Daoy (cell line): ENCODE measurements around the gene PLA2G12B. TPM values are rescaled to one million over a fixed set of nuclear protein-coding genes. Genes with fewer than 3 reads are reported as not detected.

ENCODE experiments used
- DNase-seq: peaks from one replicate; pipeline ENCODE4 v3.0.0-alpha.2; 2015; ENCODE audit warnings: low read depth
- total RNA-seq: library from RNA; depleted of rRNA; stranded (reverse); fragments of >200 nt; shearing (Covaris generic); gene quantifications from 2 replicates; pipeline ENCODE4 v1.2.3, GENCODE V29; 2014; rRNA removed

PLA2G12B gene
- total RNA-seq, 1 experiment from 2014 or later, result not detected

DNA sequence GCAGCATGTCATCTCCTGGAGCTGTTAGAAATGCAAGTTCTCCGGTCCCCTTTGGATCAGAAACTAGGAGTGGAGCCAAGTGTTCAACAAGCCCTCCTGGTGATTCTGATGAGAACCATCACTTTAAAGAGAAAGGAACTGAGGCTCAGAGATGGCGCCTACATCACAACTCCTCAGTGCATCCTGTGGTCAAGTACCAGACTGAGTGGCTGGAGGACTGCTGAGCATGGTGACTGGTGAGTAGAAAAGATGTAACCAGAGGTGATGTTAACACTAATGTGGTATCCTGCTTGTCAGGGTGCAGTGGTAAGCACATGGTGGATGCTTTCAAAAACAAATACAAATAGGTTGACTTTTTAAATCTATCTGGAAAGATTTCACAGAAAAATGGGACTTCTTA is 64.5 kb downstream of the PLA2G12B start:
- DNase-seq, result no peak

DNA sequence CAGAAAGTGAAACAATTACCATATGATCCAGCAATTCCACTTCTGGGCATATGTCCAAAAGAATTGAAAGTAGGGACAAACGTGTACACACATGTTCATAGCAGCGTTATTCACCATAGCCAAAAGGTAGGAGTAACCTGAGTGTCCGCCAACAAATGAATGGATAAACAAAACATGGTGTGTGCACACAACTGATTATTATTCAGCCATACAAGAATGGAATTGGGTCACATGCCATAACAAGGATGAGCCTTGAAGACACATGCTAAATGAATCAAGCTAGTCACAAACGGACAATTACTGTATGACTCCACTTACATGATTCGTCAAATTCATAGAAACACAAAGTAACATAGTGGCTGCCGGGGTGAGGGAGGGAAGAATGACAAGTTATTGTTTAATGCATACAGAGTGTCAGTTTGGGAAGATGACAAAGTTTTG is 65.2 kb downstream of the PLA2G12B start:
- DNase-seq, result peak; percentile 3

DNA sequence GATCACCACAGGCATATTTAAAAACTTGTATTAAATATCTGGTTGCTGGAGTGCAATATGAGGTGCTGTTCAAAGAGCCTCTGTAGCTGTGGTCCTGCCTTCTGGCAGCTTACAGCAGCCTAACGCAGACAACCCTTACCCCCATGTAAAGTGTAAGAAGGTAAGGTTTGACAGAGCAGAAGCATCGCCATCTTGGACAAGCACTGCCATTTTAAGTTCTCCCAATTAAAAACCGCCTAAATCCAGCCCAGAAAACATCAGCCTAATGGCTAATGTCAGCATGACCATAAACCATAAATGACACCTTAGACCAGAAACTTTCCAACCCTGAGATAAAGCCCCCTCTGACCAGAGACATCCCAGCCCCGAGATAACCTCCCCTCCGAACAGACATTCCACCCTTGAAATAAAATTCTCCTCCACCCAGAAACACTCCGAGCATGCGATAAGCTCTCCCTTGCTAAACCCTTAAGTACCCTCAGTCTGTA is 66.4 kb downstream of the PLA2G12B start:
- no peak for DNase-seq

DNA sequence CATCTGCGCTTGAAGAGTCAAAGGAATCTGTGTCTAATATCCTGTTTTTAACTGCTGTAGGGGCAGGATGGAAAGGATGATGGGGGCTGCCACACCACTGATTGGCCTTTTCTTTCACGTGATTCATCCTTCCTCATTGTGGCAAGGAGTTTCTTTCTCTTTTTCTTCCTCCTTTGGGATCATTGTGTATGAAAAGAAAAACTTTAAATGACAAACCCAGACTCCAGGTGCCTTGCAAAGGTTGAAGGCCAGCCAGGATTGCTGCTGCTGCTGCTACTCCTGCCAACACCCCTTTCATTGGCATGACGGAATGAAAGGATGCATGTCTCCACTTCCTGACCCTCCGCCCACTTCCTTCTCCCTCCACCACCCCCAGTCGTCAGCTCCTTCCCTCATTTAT is 67.6 kb downstream of the PLA2G12B start:
- no peak for DNase-seq

DNA sequence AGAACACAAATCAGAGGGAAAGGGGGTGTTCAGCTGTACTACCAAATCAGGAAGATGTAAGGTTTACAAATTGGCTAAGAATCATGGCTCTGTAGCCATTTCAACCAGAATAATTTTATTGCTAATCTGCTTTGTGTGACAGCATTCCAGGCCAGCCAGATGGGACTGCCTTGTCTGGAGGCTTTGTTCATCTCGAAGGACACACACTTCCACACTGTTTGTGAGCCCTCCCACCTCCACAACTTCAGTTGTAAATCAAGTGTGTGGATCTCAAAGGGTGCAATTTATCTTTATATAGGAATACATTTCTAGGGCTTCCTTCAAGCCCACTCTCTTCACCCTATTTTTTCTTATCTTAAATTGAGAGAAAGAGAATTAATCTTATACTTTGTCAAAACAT is 68.0 kb downstream of the PLA2G12B start:
- no peak for DNase-seq

DNA sequence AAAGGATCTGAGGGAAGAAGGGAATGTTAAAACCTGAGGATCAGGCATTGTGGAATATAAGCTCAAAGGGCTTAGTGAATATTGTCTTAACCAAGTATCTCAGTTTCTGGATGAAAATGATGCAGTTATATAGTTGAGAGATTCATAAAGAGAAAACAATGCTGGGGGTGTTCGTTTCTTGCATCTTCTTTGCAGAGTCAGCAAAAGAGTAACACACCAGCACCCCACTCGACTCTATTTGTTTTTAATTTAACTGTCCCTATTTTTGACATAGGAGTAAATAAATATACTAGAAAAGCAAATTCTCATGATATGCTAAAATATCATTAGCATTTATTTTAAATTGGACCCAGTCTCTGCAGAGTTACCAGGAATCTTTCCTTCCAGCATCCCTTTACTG is 68.7 kb downstream of the PLA2G12B start:
- DNase-seq, result no peak

Other genes with a start within 250 kb of the PLA2G12B start
- gene OIT3, start 61.1 kb downstream of the PLA2G12B start, total RNA-seq, result not detected in 2 replicates
- gene P4HA1, start 142.1 kb upstream of the PLA2G12B start, total RNA-seq, result 56.9 and 58.9 TPM in 2 replicates
- 1.2 TPM in 1 of 2 replicates, not detected in the other for gene NUDT13, start 155.6 kb upstream of the PLA2G12B start, total RNA-seq
- gene ECD, start 213.2 kb upstream of the PLA2G12B start, total RNA-seq, result 36.0 and 36.6 TPM in 2 replicates
- gene FAM149B1, start 213.3 kb upstream of the PLA2G12B start, total RNA-seq, result 7.4 and 7.6 TPM in 2 replicates